Gastrocnemius medialis (tissue), 4 donors: ENCODE results near the gene ERV3-1. TPM values are rescaled to one million over a fixed set of nuclear protein-coding genes. Genes with fewer than 3 reads are reported as not detected.

Source experiments
- ATAC-seq, 2 donors: fragments of 150-250 bp; one replicate each; pipeline ENCODE4 v1.9.1; 2016
- DNase-seq, 2 donors: peaks; one replicate each; pipeline ENCODE4 v3.0.0-alpha.2; 2019
- H3K27ac ChIP-seq, 4 donors: fragments of 200-600 bp; sonication (generic); 1 replicate in 1 of 4; 2 replicates in 3 of 4; pipeline ENCODE4 v1.5.1; 2016 to 2018; ENCODE audit warnings: mild to moderate bottlenecking in 2 of 4, moderate library complexity in 1 of 4
- H3K27me3 ChIP-seq, 3 donors: fragments of 200-600 bp; sonication (generic) in 2 of 3; 1 replicate in 1 of 3; 2 replicates in 2 of 3; pipeline versions ENCODE4 v1.5.1 to v1.6.0; 2016 to 2019; ENCODE audit warnings: mild to moderate bottlenecking in 1 of 3, moderate library complexity in 1 of 3
- H3K36me3 ChIP-seq, 2 donors: fragments of 200-600 bp; sonication (generic) in 1 of 2; one replicate each; pipeline ENCODE4 v1.5.1; 2017 to 2018
- H3K4me1 ChIP-seq, 2 donors: fragments of 200-600 bp; sonication (generic) in 1 of 2; one replicate each; pipeline ENCODE4 v1.5.1; 2016 to 2017; ENCODE audit warnings: mild to moderate bottlenecking in 2 of 2
- H3K4me3 ChIP-seq, 4 donors: fragments of 200-600 bp; sonication (generic) in 3 of 4; 1 replicate in 1 of 4; 2 replicates in 3 of 4; pipeline ENCODE4 v1.5.1; 2016 to 2019; ENCODE audit warnings: mild to moderate bottlenecking in 2 of 4
- H3K9me3 ChIP-seq, 3 donors: fragments of 200-600 bp; sonication (generic) in 2 of 3; 1 replicate in 1 of 3; 2 replicates in 2 of 3; pipeline ENCODE4 v1.5.1; 2016 to 2019
- POLR2A ChIP-seq, 2 donors: fragments of 450-650 bp; IDR thresholded peaks; one replicate each; pipeline ENCODE4 v1.6.1; 2017; ENCODE audit warnings: antibody characterized with exemption in 2 of 2, mild to moderate bottlenecking in 2 of 2, moderate library complexity in 2 of 2
- in situ Hi-C, 4 donors: fragments of 200-750 bp; cut with MboI; loops; one replicate each; pipeline versions ENCODE4 v1.15.0 to v1.8.0; 2017; ENCODE audit warnings: low sequenced_read_pairs in 4 of 4
- intact Hi-C: fragments of 100-400 bp; cut with DNase I; formaldehyde crosslinking; loops from one replicate; pipeline ENCODE4 v1.15.1; 2023; ENCODE audit warnings: low total_unique reads
- total RNA-seq, 4 donors: library from RNA; depleted of rRNA; stranded (reverse); fragments of >200 nt; gene quantifications; one replicate each; pipeline versions ENCODE4 v1.1.0 to v1.2.3, GENCODE V29; 2016
- TF ChIP-seq, protein P1 (sequence below), 5 experiments: fragments of 450-650 bp in 3 of 5; fragments of 200-600 bp in 2 of 5; sonication (generic) in 2 of 5; IDR thresholded peaks in 4 of 5; conservative IDR thresholded peaks in 1 of 5; 1 replicate in 4 of 5; 2 replicates in 1 of 5; pipeline ENCODE4 v1.5.1; 2016 to 2019; ENCODE audit warnings: antibody characterized with exemption in 5 of 5, mild to moderate bottlenecking in 3 of 5, moderate library complexity in 3 of 5

Gene ERV3-1
- total RNA-seq, 4 donors from 2014 or later, result 0.49 to 3.9 (median 2.9) TPM

DNA sequence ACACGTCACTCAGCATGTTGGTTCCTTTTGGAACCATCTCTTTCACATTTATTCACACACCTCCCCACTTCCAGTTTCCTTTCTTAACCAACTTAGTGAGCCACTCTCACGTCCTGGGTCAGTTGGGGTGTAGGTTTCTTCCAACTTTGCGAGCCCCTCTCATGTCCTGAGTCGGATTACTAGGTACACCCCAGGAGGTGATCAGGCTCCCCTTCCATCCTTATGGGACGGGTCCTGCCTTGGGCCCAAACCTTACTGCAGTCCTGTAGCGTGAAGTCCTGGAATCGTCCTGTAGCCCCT lies 7.7 kb downstream of the ERV3-1 start:
- no peaks in the 10 kb centered on the region for H3K9me3 ChIP-seq
- intact Hi-C loops, result loop anchor here (2.0 kb wide), 1 partner anchor 40 kb away; no protein-coding TSS in a partner anchor
- no peaks in the 10 kb centered on the region for H3K27me3 ChIP-seq
- ATAC-seq (no peak), DNase-seq (no peak)
- H3K36me3 ChIP-seq, result no peaks in the 10 kb centered on the region
- no peak for TF ChIP-seq POLR2A (IDR thresholded peaks at IDR 0.05)
- TF ChIP-seq, protein P1, sequence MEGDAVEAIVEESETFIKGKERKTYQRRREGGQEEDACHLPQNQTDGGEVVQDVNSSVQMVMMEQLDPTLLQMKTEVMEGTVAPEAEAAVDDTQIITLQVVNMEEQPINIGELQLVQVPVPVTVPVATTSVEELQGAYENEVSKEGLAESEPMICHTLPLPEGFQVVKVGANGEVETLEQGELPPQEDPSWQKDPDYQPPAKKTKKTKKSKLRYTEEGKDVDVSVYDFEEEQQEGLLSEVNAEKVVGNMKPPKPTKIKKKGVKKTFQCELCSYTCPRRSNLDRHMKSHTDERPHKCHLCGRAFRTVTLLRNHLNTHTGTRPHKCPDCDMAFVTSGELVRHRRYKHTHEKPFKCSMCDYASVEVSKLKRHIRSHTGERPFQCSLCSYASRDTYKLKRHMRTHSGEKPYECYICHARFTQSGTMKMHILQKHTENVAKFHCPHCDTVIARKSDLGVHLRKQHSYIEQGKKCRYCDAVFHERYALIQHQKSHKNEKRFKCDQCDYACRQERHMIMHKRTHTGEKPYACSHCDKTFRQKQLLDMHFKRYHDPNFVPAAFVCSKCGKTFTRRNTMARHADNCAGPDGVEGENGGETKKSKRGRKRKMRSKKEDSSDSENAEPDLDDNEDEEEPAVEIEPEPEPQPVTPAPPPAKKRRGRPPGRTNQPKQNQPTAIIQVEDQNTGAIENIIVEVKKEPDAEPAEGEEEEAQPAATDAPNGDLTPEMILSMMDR (IDR thresholded peaks at IDR 0.05 in 4 of 5, conservative IDR thresholded peaks at IDR 0.05 in 1 of 5), result no peak
- H3K27ac ChIP-seq, result peak overlapping the region; percentile 59 to 81 (median 73)
- peak overlapping the region in 1 of 4 donors; percentile 27 for H3K4me3 ChIP-seq
- peaks cover 7 to 20% of the 10 kb centered on the region in 2 donors for H3K4me1 ChIP-seq
- in situ Hi-C loops, result no loop called here

DNA sequence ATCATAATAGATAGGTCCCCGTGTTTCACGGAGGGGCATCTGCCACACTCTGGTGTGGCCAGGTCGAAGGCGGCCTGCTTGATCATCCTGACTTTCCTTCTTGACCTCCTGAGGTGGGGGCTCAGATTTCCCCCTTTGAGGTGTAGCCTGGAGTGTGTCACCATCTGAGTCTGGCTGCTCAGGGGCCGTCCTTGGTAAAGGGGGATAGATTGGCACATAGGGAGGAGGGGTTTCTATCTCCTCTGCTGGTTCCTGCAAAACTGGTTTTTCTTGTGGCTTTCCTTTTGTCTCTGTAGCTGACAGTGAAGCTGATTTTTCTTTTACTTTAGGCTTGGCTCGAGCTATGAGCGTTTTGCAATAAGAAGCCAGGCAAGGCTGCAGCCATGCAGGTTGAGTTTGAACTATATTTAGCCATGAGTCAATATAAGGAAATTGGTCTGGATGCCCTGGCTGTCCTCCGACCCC lies 8.5 kb downstream of the ERV3-1 start:
- H3K27ac ChIP-seq, result peak overlapping the region; percentile 59 to 81 (median 73)
- TF ChIP-seq, protein P1 (IDR thresholded peaks at IDR 0.05 in 4 of 5, conservative IDR thresholded peaks at IDR 0.05 in 1 of 5), result no peak
- TF ChIP-seq POLR2A (IDR thresholded peaks at IDR 0.05), result no peak
- H3K27me3 ChIP-seq, result no peaks in the 10 kb centered on the region
- in situ Hi-C loops, result no loop called here
- no peaks in the 10 kb centered on the region for H3K36me3 ChIP-seq
- ATAC-seq (peak; percentile 88 to 89), DNase-seq (peak in 1 of 2 donors; percentile 67)
- peaks cover 7 to 20% of the 10 kb centered on the region in 2 donors for H3K4me1 ChIP-seq
- no peaks in the 10 kb centered on the region for H3K9me3 ChIP-seq
- H3K4me3 ChIP-seq, result peak overlapping the region in 2 of 4 donors; percentile 17 to 21
- intact Hi-C loops, result loop anchor here (2.0 kb wide), 1 partner anchor 41 kb away; no protein-coding TSS in a partner anchor

DNA sequence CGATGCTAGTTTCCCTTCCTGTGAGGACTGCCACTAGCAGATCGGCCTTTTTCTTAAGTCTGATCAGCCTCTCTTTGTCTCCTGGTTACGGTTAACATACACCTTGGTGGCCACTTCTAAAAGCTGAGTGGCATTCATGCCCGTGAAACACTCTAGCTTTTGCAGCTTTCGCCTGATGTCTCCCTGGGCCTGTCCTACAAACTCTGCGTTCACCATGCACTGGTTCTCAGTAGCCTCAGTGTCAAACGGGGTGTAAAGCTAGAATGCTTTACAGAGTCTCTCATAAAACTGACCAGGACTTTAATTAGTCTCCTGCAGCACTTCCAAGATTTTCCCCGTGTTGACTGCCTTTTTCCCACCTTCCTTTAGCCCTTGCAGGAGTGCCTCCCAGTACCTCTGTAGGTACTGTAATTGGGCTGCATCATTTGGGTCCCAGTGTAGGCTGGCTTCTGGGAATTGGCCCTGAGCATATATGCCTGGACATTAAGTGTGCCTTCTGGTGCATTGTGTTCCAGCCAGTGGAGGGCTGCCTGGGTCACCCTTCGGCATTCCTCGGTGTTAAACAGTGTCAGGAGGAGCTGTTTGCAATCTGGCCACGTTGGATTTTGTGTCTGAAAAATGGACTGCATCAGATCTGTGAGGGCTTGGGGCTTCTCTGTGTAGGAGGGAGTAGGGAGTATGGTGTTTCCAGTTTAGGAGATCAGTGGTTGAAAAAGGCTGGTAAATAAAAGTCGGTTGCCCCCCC lies 9.2 kb downstream of the ERV3-1 start:
- in situ Hi-C loops, result no loop called here
- H3K27ac ChIP-seq, result peak overlapping the region; percentile 59 to 81 (median 73)
- peak overlapping the region in 2 of 4 donors; percentile 17 to 21 for H3K4me3 ChIP-seq
- no peaks in the 10 kb centered on the region for H3K27me3 ChIP-seq
- ATAC-seq (no peak), DNase-seq (no peak)
- peaks cover 7 to 20% of the 10 kb centered on the region in 2 donors for H3K4me1 ChIP-seq
- TF ChIP-seq POLR2A (IDR thresholded peaks at IDR 0.05), result no peak
- TF ChIP-seq, protein P1 (IDR thresholded peaks at IDR 0.05 in 4 of 5, conservative IDR thresholded peaks at IDR 0.05 in 1 of 5), result no peak
- no peaks in the 10 kb centered on the region for H3K9me3 ChIP-seq
- intact Hi-C loops, result no loop called here
- H3K36me3 ChIP-seq, result peaks cover 0 to 2% of the 10 kb centered on the region in 2 donors

DNA sequence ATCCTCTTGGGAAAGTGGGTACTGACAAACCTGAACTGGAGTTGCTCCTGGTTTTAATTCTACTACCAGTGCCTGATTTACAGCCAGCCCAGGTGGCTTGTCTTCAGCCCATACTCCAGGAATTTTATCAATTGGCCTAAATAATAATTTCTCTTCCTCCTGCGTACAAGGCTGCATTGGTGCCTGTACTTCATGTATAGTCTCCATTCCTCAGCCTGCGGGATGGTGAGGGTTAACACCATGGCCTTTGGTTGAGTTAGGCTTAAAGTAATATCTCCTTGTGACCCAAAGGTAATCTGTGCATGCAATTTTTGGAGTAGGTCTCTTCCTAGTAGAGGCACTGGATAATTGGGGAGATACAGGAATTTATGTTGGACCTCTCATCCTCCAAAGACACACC lies 10.2 kb downstream of the ERV3-1 start:
- Histone ChIP-seq H3K27me3 (no peaks in the 10 kb centered on the region), H3K4me1 (peaks cover 7 to 20% of the 10 kb centered on the region in 2 donors), H3K36me3 (peaks cover 0 to 8% of the 10 kb centered on the region in 2 donors), H3K4me3 (no peak overlapping the region), H3K9me3 (no peaks in the 10 kb centered on the region), H3K27ac (no peak overlapping the region)
- intact Hi-C loops (no loop called here), in situ Hi-C loops (no loop called here)
- DNase-seq (no peak), ATAC-seq (no peak)
- TF ChIP-seq POLR2A (IDR thresholded peaks at IDR 0.05), result no peak
- TF ChIP-seq, protein P1 (IDR thresholded peaks at IDR 0.05 in 4 of 5, conservative IDR thresholded peaks at IDR 0.05 in 1 of 5), result no peak
